ENCODE results near the gene NUBPL. TPM values are rescaled to one million over a fixed set of nuclear protein-coding genes. Genes with fewer than 3 reads are reported as not detected.
"Not testable (repeated sequence)": the region's sequence is repeated elsewhere in the genome, so short reads cannot be mapped to it uniquely, and the experiment has no call there.

The NUBPL gene
- total RNA-seq, 1 experiment from 2014 or later: 50.2 TPM

DNA sequence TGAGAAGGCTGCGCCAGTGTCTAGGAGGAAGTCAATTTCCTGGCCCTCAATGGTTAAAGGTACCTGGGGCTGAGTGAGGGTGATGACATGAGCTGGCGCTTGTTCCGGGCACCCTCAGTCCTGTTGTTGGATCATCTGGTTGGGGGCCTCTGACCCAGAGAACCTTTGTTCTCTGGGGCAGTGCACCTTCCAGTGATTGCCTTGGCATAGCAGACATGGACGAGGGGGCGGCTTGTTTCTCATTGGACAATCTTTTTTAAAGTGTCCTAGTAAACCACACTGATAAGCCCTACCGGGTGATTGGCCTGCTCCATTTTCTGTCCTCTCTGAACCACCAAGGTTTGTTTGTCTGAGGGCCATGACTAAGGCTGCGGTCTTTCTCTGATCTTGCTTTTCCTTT, 147.5 kb downstream of the NUBPL start:
- H2AFZ ChIP-seq (ENCODE audit: low read length); H3K9ac ChIP-seq (ENCODE audit: low read length); H3K36me3 ChIP-seq (ENCODE audit: insufficient read depth, low read length); H3K27ac ChIP-seq (ENCODE audit: low read length); H3K9me3 ChIP-seq (ENCODE audit: low read length); H3K4me3 ChIP-seq (ENCODE audit: low read length); DNase-seq; H3K79me2 ChIP-seq (ENCODE audit: low read length); H3K4me2 ChIP-seq (ENCODE audit: low read depth, low read length, poor library complexity, severe bottlenecking); H4K20me1 ChIP-seq (ENCODE audit: insufficient read depth, low read depth, low read length); H3K4me1 ChIP-seq (ENCODE audit: low read length); H3K27me3 ChIP-seq (ENCODE audit: low read length); H3K9me2 ChIP-seq (replicated peaks; ENCODE audit: insufficient read depth, low read length): not testable (repeated sequence)

DNA sequence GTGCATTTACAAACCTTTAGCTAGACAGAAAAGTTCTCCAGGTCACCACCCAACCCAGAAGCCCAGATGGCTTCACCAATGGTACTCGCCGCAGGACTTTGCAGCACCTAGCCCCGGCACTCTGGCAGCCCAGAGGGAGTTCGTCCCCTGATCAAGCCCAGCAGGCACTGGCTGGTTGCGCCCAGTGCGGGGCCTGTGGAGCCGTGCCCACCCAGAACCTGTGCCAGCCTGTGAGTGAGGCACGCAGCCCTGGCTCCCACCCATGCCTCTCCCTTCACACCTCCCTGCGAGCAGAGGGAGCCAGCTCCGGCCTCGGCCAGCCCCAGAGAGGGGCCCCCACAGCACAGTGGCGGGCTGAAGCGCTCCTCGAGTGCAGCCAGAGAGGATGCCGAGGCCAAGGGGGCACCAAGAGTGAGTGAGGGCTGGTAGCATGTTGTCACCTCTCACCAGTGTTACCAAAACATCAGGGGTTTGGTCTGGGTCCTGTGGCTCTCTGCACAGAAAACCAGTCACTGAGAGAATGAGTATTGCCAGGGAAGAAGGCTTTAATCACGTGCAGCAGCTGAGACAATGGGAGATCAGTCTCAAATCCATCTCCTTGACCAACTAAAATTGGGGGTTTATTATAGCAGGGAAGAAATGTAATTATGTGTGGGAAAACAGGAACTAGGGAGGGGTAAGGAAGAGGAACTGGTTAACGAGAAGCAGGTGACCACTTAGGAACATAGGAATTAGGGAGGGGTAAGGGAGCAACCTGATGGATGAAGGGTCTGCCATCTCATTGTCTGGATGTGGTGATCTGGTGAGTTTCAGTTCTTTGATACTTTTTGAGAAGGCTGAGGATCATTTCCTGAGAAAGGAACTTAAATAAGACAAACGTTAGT, 151.3 kb downstream of the NUBPL start:
- H3K4me3 ChIP-seq (ENCODE audit: low read length): no peak overlapping the region
- no peak overlapping the region for H3K27ac ChIP-seq (ENCODE audit: low read length)
- H3K4me1 ChIP-seq (ENCODE audit: low read length): no peaks in the 10 kb centered on the region
- no peaks in the 10 kb centered on the region for H3K27me3 ChIP-seq (ENCODE audit: low read length)
- H3K36me3 ChIP-seq (ENCODE audit: insufficient read depth, low read length): no peaks in the 10 kb centered on the region
- no peaks in the 10 kb centered on the region for H3K79me2 ChIP-seq (ENCODE audit: low read length)
- no peaks in the 10 kb centered on the region for H4K20me1 ChIP-seq (ENCODE audit: insufficient read depth, low read depth, low read length)
- no peak overlapping the region for H3K4me2 ChIP-seq (ENCODE audit: low read depth, low read length, poor library complexity, severe bottlenecking)
- no peak overlapping the region for H3K9ac ChIP-seq (ENCODE audit: low read length)
- DNase-seq: no peak
- H3K9me2 ChIP-seq (replicated peaks; ENCODE audit: insufficient read depth, low read length): no peaks in the 10 kb centered on the region
- H3K9me3 ChIP-seq (ENCODE audit: low read length): no peaks in the 10 kb centered on the region
- H2AFZ ChIP-seq (ENCODE audit: low read length): no peak overlapping the region

DNA sequence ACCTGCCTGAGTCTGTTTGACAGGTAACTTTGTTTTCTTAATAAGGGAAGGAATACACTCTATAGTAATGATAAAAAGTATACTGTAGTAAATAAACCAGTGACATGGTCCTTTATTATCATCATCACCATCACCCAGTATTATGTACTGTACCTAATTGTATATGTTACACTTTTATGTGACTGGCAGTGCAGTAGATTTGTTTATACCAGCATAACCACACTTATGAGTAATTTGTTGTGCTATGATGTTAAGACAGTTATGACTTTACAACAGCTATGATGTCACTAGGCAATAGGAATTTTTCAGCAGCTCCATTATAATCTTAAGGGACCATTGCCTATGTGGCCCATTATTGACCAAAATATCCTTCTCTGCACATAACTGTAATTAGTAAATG, 155.0 kb downstream of the NUBPL start:
- no peak overlapping the region for H3K4me3 ChIP-seq (ENCODE audit: low read length)
- H4K20me1 ChIP-seq (ENCODE audit: insufficient read depth, low read depth, low read length): no peaks in the 10 kb centered on the region
- no peaks in the 10 kb centered on the region for H3K27me3 ChIP-seq (ENCODE audit: low read length)
- no peaks in the 10 kb centered on the region for H3K36me3 ChIP-seq (ENCODE audit: insufficient read depth, low read length)
- no peak overlapping the region for H3K27ac ChIP-seq (ENCODE audit: low read length)
- H3K9me2 ChIP-seq (replicated peaks; ENCODE audit: insufficient read depth, low read length): no peaks in the 10 kb centered on the region
- no peaks in the 10 kb centered on the region for H3K79me2 ChIP-seq (ENCODE audit: low read length)
- DNase-seq: no peak
- H3K9me3 ChIP-seq (ENCODE audit: low read length): no peaks in the 10 kb centered on the region
- no peaks in the 10 kb centered on the region for H3K4me1 ChIP-seq (ENCODE audit: low read length)
- no peak overlapping the region for H2AFZ ChIP-seq (ENCODE audit: low read length)
- no peak overlapping the region for H3K4me2 ChIP-seq (ENCODE audit: low read depth, low read length, poor library complexity, severe bottlenecking)
- no peak overlapping the region for H3K9ac ChIP-seq (ENCODE audit: low read length)

DNA sequence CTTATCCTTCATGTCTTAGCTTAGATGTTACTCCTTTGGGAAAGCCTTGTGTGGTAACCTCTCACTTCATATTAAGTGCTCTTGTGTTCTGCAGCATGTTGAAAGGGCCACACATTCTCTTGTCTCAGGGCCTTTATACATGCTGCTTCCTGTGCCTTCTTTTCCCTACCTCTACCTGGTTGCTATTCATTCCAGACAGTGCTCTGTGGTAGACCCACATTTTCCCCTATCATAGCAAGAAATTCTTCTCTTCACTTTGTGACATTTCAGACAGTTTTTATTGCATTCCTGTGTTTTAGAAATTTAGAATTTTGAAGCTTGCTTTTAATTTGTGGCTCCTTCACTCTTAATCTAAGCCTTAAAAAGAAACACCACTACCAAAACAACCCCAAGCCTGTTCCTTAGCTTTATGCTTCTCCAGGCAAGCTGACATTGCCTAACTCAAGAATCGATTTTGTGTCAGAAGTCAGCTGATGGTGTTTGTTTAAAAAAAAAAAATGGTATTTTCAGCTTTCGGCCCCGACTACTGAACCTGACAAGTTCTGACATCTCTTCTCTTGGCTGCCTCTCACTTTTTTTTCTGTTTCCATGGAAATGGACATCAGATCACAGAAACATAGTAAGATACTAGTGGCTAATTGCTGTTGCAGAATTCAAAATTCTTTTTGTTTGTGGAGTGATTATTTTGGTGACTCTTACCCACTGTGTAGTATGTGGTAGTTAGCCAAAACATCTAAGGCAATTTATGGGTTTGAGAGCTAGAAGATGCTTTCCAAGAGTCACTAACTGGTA, 156.3 kb downstream of the NUBPL start:
- H3K9ac ChIP-seq (ENCODE audit: low read length): no peak overlapping the region
- no peak for DNase-seq

DNA sequence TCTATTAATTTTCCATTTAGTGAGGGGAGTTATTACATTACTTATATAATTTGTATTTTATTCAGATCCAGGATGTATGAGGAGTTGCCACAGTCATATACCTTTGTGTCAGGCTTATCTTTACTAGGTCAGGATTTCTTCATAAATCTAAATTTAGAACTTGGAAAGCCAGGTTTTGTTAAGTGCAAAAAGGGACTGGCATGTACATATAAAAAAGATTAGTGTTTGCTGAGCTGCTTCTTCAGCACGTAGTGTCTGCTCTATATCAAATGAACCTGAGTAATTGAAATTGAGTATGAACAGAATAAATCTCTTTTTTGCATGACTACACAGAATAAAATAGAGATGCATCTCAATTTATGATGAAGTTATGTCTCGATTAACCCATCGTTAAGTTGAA, 157.4 kb downstream of the NUBPL start:
- Histone ChIP-seq H3K9ac (ENCODE audit: low read length) (no peak overlapping the region), H3K79me2 (ENCODE audit: low read length) (0 out of 2 replicates have a peak, but pooled peaks cover 2% of the 10 kb centered on the region), H3K36me3 (ENCODE audit: insufficient read depth, low read length) (no peaks in the 10 kb centered on the region), H3K27me3 (ENCODE audit: low read length) (no peaks in the 10 kb centered on the region), H4K20me1 (ENCODE audit: insufficient read depth, low read depth, low read length) (no peaks in the 10 kb centered on the region), H3K4me1 (ENCODE audit: low read length) (no peaks in the 10 kb centered on the region), H3K4me2 (ENCODE audit: low read depth, low read length, poor library complexity, severe bottlenecking) (no peak overlapping the region), H3K9me3 (ENCODE audit: low read length) (no peaks in the 10 kb centered on the region), H2AFZ (ENCODE audit: low read length) (no peak overlapping the region), H3K9me2 (replicated peaks; ENCODE audit: insufficient read depth, low read length) (no peaks in the 10 kb centered on the region), H3K27ac (ENCODE audit: low read length) (no peak overlapping the region), H3K4me3 (ENCODE audit: low read length) (no peak overlapping the region)
- DNase-seq: no peak

More for the DNA sequence above, 156.3 kb downstream of the NUBPL start:
- H3K27me3 ChIP-seq (ENCODE audit: low read length): no peaks in the 10 kb centered on the region
- H3K9me2 ChIP-seq (replicated peaks; ENCODE audit: insufficient read depth, low read length): no peaks in the 10 kb centered on the region
- H3K4me1 ChIP-seq (ENCODE audit: low read length): no peaks in the 10 kb centered on the region
- H3K4me2 ChIP-seq (ENCODE audit: low read depth, low read length, poor library complexity, severe bottlenecking): no peak overlapping the region
- H3K4me3 ChIP-seq (ENCODE audit: low read length): no peak overlapping the region
- no peaks in the 10 kb centered on the region for H3K36me3 ChIP-seq (ENCODE audit: insufficient read depth, low read length)
- H4K20me1 ChIP-seq (ENCODE audit: insufficient read depth, low read depth, low read length): no peaks in the 10 kb centered on the region
- H3K79me2 ChIP-seq (ENCODE audit: low read length): no peaks in the 10 kb centered on the region
- no peak overlapping the region for H2AFZ ChIP-seq (ENCODE audit: low read length)
- no peak overlapping the region for H3K27ac ChIP-seq (ENCODE audit: low read length)
- H3K9me3 ChIP-seq (ENCODE audit: low read length): no peaks in the 10 kb centered on the region

DNA sequence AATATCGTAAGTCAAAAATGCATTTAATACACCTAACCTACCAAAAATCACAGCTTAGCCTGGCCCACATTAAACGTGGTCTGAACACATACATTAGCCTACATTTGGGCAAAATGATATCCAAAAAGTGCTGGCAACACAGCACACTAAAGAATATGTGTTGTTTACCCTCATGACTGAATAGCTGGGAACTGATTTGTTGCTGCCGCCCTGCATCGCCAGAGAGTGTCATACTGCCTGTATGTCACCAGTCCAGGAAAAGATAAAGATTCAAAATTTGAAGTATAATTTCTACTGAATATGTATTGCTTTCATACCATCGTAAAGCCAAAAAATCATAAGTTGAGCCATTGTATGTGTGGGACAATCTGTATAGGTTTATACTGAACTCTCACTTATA, 157.8 kb downstream of the NUBPL start:
- H3K79me2 ChIP-seq (ENCODE audit: low read length): 0 out of 2 replicates have a peak, but pooled peaks cover 5% of the 10 kb centered on the region
- no peak overlapping the region for H2AFZ ChIP-seq (ENCODE audit: low read length)
- H3K4me2 ChIP-seq (ENCODE audit: low read depth, low read length, poor library complexity, severe bottlenecking): no peak overlapping the region
- H3K9me2 ChIP-seq (replicated peaks; ENCODE audit: insufficient read depth, low read length): no peaks in the 10 kb centered on the region
- no peaks in the 10 kb centered on the region for H4K20me1 ChIP-seq (ENCODE audit: insufficient read depth, low read depth, low read length)
- H3K27me3 ChIP-seq (ENCODE audit: low read length): no peaks in the 10 kb centered on the region
- H3K9ac ChIP-seq (ENCODE audit: low read length): no peak overlapping the region
- no peaks in the 10 kb centered on the region for H3K9me3 ChIP-seq (ENCODE audit: low read length)
- H3K36me3 ChIP-seq (ENCODE audit: insufficient read depth, low read length): no peaks in the 10 kb centered on the region
- no peak overlapping the region for H3K4me3 ChIP-seq (ENCODE audit: low read length)
- H3K4me1 ChIP-seq (ENCODE audit: low read length): no peaks in the 10 kb centered on the region
- no peak for DNase-seq
- H3K27ac ChIP-seq (ENCODE audit: low read length): no peak overlapping the region

DNA sequence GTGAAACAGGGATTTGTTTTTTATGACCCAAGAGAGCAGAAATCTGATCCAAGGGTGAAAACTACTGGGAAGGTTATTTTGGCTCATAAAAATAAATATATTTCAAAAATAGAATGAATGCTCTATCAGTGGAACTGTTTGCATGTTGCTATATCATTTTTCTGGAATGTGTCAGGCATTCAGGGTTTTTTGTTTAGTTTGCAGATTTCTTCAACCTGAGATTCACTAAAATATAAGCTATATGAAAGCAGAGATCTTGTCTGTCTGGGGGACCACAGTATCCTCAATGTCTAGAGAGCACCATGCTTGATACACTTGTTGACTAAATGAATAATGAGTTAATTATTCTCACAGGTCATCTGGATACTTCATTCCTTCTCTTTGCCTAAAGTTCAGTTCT, 165.1 kb downstream of the NUBPL start:
- DNase-seq: no peak
- Histone ChIP-seq H2AFZ (ENCODE audit: low read length) (no peak overlapping the region), H3K4me2 (ENCODE audit: low read depth, low read length, poor library complexity, severe bottlenecking) (no peak overlapping the region), H3K9ac (ENCODE audit: low read length) (no peak overlapping the region), H3K79me2 (ENCODE audit: low read length) (peaks cover 9% of the 10 kb centered on the region; the same call in 1 of the 2 replicates), H3K27me3 (ENCODE audit: low read length) (no peaks in the 10 kb centered on the region), H3K9me2 (replicated peaks; ENCODE audit: insufficient read depth, low read length) (no peaks in the 10 kb centered on the region), H4K20me1 (ENCODE audit: insufficient read depth, low read depth, low read length) (no peaks in the 10 kb centered on the region), H3K9me3 (ENCODE audit: low read length) (peaks cover 5% of the 10 kb centered on the region), H3K36me3 (ENCODE audit: insufficient read depth, low read length) (0 out of 2 replicates have a peak, but pooled peaks cover 6% of the 10 kb centered on the region), H3K27ac (ENCODE audit: low read length) (no peak overlapping the region), H3K4me3 (ENCODE audit: low read length) (no peak overlapping the region), H3K4me1 (ENCODE audit: low read length) (no peaks in the 10 kb centered on the region)

DNA sequence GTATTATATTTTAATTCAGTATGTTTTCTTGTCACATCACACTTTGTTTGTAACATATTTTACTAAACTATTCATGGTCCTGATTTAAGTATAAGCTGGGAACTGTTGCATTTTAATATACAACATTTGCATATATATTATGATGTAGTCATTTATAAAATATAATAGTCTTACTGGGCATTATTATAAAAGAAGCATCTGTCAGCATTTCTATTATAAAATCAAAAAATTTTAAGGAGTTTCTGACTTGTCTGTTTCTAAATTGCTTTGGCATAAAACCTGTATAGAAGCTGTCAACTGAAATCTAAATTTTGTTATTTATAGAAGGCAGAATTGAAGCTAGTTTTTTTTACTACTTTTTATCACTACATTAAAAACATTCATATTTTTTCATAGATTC, 166.6 kb downstream of the NUBPL start:
- Histone ChIP-seq H2AFZ (ENCODE audit: low read length) (no peak overlapping the region), H3K79me2 (ENCODE audit: low read length) (peaks cover 9% of the 10 kb centered on the region; the same call in 1 of the 2 replicates), H4K20me1 (ENCODE audit: insufficient read depth, low read depth, low read length) (no peaks in the 10 kb centered on the region), H3K9me2 (replicated peaks; ENCODE audit: insufficient read depth, low read length) (no peaks in the 10 kb centered on the region), H3K27me3 (ENCODE audit: low read length) (no peaks in the 10 kb centered on the region), H3K4me2 (ENCODE audit: low read depth, low read length, poor library complexity, severe bottlenecking) (no peak overlapping the region), H3K9ac (ENCODE audit: low read length) (no peak overlapping the region), H3K9me3 (ENCODE audit: low read length) (peaks cover 5% of the 10 kb centered on the region), H3K27ac (ENCODE audit: low read length) (no peak overlapping the region), H3K4me3 (ENCODE audit: low read length) (no peak overlapping the region), H3K36me3 (ENCODE audit: insufficient read depth, low read length) (0 out of 2 replicates have a peak, but pooled peaks cover 6% of the 10 kb centered on the region), H3K4me1 (ENCODE audit: low read length) (no peaks in the 10 kb centered on the region)
- no peak for DNase-seq
